GM18498 (cell line): ENCODE results near the gene PPM1A.
"Not testable (repeated sequence)": the region's sequence is repeated elsewhere in the genome, so short reads cannot be mapped to it uniquely, and the experiment has no call there.

Experiments
- ATAC-seq: cut with Tn5 transposase; IDR thresholded peaks from one replicate; pipeline ENCODE4 v1.9.1; 2021; ENCODE audit warnings: mild to moderate bottlenecking, moderate library complexity; ENCODE audit not compliant: unreplicated experiment

The PPM1A gene

GRCh38 chr14:60315196-60315990, 66.4 kb downstream of the PPM1A start:
- ATAC-seq, result no peak

- ATAC-seq, result no peak
Observed at GRCh38 chr14:60317609-60318008, 68.6 kb downstream of the PPM1A start.

DNA sequence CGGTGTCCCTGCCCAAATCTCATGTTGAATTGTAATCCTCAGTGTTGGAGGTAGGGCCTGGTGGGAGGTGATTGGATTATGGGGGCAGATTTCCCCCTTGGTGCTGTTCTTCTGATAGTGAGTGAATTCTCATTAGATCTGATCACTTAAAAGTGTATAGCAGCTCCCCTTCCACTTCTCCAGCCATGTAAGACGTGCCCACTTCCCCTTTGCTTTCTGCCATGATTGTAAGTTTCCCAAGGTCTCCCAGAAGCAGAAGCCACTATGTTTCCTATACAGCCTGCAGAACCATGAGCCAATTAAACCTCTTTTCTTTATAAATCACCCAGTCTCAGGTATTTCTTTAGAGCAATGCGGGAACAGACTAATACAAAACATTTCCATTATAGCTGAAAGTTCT, 71.8 kb downstream of the PPM1A start:
- ATAC-seq, result not testable (repeated sequence)

DNA sequence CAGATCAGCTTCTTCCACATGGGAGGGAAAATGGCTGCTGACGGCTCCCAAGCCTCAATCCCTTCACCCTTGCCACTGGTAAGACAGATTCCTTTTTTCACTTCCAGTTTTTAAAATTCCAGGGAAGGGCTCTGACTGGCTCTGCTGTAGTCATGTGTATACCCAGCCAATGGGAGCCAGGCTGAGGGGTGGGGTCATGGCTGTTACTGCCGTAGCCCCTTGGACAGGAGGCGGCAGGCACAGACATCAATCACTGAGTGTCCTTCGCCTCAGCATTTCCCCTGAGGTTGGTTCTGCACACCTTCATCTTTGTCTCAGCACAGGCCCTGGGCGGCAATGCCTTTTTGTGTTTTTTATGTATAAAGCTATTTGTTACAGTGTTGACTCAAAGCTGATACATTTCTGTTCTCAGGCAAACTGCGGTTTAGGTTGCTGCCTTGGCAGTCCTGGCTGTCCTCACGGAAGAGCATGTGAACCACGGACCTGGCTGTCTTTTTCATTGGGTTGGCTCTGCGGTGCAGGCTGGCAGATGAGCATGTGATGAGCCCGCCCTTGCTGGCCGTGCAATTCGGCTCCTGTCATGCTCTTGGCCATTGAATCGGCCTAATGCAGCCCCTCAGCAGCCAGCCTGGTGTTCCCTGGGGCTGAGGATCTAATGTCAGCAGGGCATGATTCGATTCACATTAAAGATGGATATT, 74.3 kb downstream of the PPM1A start:
- ATAC-seq, result no peak

GRCh38 chr14:60324837-60325236, 75.8 kb downstream of the PPM1A start:
- no peak for ATAC-seq

DNA sequence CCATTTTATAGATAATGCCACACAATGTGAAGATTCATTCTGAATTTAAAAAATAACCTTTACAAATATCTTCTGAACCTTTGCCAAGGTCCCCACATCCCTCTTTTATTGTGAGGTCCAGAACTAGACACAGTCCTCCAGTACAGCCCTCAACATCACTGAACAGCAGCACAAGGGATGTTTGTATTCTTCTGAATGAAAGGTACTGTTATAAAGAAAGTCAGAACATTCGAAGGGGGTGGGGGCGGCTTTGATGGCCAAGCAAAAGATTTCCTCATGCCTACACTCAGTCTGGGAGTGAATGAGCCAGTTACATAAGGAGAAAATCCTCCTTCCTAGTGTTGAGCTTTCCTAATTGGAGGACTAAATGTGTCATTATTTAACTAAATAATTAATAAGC, 77.3 kb downstream of the PPM1A start:
- ATAC-seq, result no peak

GRCh38 chr14:60327447-60328331, 78.7 kb downstream of the PPM1A start:
- peak; percentile 59 for ATAC-seq

DNA sequence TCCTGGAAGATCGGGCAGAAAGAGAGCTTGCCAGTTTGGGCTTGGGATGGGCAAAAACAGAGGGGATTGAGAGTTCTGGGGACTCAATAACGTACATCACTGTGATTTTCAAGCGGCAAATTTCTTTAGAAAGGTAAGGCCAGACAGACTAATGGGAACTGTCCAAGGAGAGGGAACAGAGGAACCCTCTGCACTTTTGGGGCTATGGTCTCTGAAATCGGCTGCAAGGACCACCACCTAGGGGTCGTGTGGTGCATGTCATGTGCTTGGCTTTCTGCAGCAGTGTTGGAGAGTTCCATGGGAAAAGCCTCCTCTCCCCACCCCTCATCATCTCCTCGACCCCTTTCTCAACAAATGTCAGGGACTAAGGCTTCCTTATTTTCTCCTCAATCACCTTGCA, 79.6 kb downstream of the PPM1A start:
- ATAC-seq, result no peak

- no peak for ATAC-seq
Observed at GRCh38 chr14:60329274-60329673, 80.3 kb downstream of the PPM1A start.

DNA sequence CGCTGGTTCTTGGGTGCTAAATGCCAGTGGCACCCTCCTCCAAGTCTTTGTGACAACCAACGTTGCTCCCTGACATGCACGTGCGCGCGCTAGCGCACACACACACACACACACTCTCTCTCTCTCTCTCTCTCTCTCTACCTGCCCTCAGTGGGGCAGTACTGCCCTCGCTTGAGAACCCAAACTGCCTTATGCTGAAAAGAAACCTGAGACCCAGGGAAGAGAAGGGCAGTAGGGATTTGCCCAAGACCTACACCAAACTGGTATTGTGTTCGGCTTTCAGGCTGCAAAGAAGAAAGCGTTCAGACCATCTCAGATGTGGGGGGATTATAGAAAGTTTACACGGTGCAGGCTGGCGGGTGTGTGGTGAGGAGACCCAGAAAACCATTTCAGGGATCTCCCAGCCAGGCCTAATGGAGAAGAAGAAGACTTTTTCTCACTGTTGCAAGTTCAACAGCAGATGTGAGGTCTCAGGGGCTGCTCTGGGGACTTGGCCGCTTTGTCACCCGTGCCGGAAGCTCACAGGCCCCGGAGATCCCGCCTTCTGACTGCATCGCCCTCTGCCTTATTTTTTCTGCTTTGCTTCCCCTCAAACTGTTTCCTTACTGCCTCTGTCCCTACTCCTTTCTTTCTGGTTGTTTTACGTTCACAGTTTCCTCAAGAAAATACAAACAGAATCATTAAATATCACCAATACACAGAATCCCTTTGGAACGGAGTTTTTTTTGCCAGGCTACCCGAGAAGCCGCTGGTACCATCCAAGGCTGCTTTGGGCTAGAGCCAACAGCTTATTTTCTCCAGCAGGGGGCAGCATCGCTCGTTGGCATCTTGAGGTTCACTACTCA, 82.4 kb downstream of the PPM1A start:
- peak; percentile 80 for ATAC-seq

DNA sequence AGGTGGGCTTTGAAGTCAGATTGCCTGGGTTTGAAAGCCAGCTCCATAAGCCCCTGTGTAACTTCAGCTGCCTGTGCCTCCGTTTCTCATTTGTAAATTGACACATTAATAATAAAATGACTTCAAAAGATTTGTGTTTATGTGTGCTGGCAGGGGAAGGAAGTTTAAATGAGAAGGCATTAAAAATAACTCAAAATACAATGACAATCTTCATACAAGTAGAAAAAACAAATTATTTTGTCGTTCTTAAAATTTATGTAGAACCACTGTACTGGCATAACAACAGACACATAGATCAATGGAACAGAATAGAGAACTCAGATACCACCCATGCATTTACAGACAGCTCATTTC, 83.0 kb downstream of the PPM1A start:
- no peak for ATAC-seq

DNA sequence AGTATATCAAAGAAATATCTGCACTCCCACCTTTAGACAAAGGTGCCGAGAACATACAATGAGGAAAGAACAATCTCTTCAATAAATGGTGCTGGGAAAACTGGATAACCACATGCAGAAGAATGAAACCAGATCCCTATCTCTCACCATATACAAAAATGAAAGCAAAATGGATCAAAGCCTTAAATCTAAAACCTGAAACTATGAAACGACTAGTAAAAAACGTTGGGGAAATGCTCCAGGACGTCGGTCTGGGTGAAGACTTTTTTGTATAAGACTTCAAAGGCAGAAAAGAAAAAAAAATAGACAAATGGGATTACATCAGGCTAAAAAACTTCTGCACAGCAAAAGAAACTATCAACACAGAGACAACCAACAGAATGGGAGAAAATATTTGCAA, 83.8 kb downstream of the PPM1A start:
- ATAC-seq, result no peak

GRCh38 chr14:60339571-60339970, 90.5 kb downstream of the PPM1A start:
- ATAC-seq, result no peak

GRCh38 chr14:60343571-60344071, 94.6 kb downstream of the PPM1A start:
- no peak for ATAC-seq

DNA sequence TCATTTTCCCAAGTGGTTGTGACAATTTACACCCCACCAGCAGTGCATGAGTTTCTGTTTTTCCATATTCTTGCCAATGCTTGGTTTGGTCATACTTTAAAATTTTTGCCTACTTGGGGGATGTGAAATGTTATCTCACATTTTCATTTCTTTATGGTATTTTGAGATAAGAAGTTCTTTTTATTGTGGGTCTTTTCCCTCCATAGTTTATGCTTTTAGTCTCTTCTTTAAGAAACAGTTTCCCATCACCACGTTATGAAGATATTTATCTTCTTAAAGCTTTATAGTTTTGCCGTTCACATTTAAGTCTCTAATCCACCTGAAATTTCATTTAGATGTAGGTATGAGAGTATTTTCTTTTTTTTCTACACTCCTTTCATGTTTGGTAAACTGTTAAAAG, 95.7 kb downstream of the PPM1A start:
- no peak for ATAC-seq

GRCh38 chr14:60346706-60347105, 97.7 kb downstream of the PPM1A start:
- no peak for ATAC-seq

DNA sequence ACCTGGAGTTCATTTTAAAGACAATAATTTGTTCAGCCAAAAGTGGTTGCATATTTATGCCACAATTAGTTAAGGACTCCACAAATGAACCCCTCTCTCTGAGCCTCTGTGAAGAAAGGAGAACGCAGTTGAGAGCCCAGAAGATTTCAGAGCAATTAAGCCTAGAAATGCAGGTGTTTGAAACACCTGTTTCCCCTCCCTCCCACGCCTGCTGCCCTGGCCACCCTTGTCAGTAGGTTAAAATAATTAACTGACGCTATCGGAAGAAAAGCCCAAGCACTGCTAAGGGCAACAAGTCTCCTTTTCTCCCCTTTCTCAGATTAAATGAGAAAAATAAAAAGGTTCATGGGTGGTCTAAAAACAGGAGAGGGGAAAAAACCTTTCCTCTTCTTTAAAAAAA, 99.2 kb downstream of the PPM1A start:
- no peak for ATAC-seq
